IPS-20b (cell line): ENCODE measurements around the gene NR3C2.

Source experiments
- H3K27ac ChIP-seq: one replicate; pipeline ENCODE4 v1.5.1; 2013; ENCODE audit warnings: low read length
- H3K27me3 ChIP-seq: 2 replicates; pipeline ENCODE4 v1.6.1; 2013; ENCODE audit warnings: mild to moderate bottlenecking, low read length, inconsistent platforms; ENCODE audit not compliant: insufficient read depth
- H3K36me3 ChIP-seq: 2 replicates; pipeline ENCODE4 v1.6.1; 2013; ENCODE audit warnings: low read depth, mild to moderate bottlenecking, inconsistent platforms, low read length, moderate library complexity; ENCODE audit not compliant: insufficient read depth
- H3K4me1 ChIP-seq: 2 replicates; pipeline ENCODE4 v1.6.1; 2013; ENCODE audit warnings: mild to moderate bottlenecking, control low read depth, inconsistent platforms, low read length, moderate library complexity; ENCODE audit not compliant: insufficient read depth
- H3K4me3 ChIP-seq: 2 replicates; pipeline ENCODE4 v1.5.1; 2013; ENCODE audit warnings: mild to moderate bottlenecking, low read length, inconsistent platforms
- H3K9ac ChIP-seq: 2 replicates; pipeline ENCODE4 v1.6.1; 2013; ENCODE audit warnings: low read depth, mild to moderate bottlenecking, inconsistent platforms, low read length, moderate library complexity
- H3K9me3 ChIP-seq: 2 replicates; pipeline ENCODE4 v1.6.1; 2013; ENCODE audit warnings: mild to moderate bottlenecking, low read depth, low read length, inconsistent platforms; ENCODE audit not compliant: insufficient read depth

The NR3C2 gene

GRCh38 chr4:148075438-148075837 is 366.8 kb downstream of the NR3C2 start:
- Histone ChIP-seq H3K36me3 (no peaks in the 10 kb centered on the region), H3K9me3 (peaks cover 25% of the 10 kb centered on the region; the same call in 1 of the 2 replicates), H3K4me3 (no peak overlapping the region), H3K27ac (no peak overlapping the region), H3K4me1 (no peaks in the 10 kb centered on the region), H3K9ac (no peak overlapping the region), H3K27me3 (no peaks in the 10 kb centered on the region)

- H3K4me3 ChIP-seq, result no peak overlapping the region
- H3K27ac ChIP-seq, result no peak overlapping the region
- H3K9me3 ChIP-seq, result peaks cover 25% of the 10 kb centered on the region; the same call in 1 of the 2 replicates
- no peaks in the 10 kb centered on the region for H3K36me3 ChIP-seq
- no peak overlapping the region for H3K9ac ChIP-seq
- H3K4me1 ChIP-seq, result no peaks in the 10 kb centered on the region
- no peaks in the 10 kb centered on the region for H3K27me3 ChIP-seq
Measured at GRCh38 chr4:148074462-148074861, 367.8 kb downstream of the NR3C2 start.

- Histone ChIP-seq H3K27me3 (no peaks in the 10 kb centered on the region), H3K4me1 (no peaks in the 10 kb centered on the region), H3K9me3 (peaks cover 25% of the 10 kb centered on the region; the same call in 1 of the 2 replicates), H3K9ac (no peak overlapping the region), H3K27ac (no peak overlapping the region), H3K36me3 (no peaks in the 10 kb centered on the region), H3K4me3 (no peak overlapping the region)
Measured at GRCh38 chr4:148073349-148073748, 368.9 kb downstream of the NR3C2 start.

- H3K9me3 ChIP-seq, result peaks cover 25% of the 10 kb centered on the region; the same call in 1 of the 2 replicates
- H3K9ac ChIP-seq, result no peak overlapping the region
- H3K27me3 ChIP-seq, result no peaks in the 10 kb centered on the region
- H3K4me3 ChIP-seq, result no peak overlapping the region
- no peaks in the 10 kb centered on the region for H3K4me1 ChIP-seq
- H3K27ac ChIP-seq, result no peak overlapping the region
- H3K36me3 ChIP-seq, result no peaks in the 10 kb centered on the region
Measured at GRCh38 chr4:148072789-148073188, 369.4 kb downstream of the NR3C2 start.

- Histone ChIP-seq H3K36me3 (no peaks in the 10 kb centered on the region), H3K4me1 (no peaks in the 10 kb centered on the region), H3K9ac (no peak overlapping the region), H3K27me3 (no peaks in the 10 kb centered on the region), H3K4me3 (no peak overlapping the region), H3K9me3 (peaks cover 25% of the 10 kb centered on the region; the same call in 1 of the 2 replicates), H3K27ac (no peak overlapping the region)
Measured at GRCh38 chr4:148071009-148071408, 371.2 kb downstream of the NR3C2 start.

GRCh38 chr4:148069895-148070178 is 372.4 kb downstream of the NR3C2 start:
- H3K9me3 ChIP-seq, result peaks cover 16% of the 10 kb centered on the region; the same call in 1 of the 2 replicates
- no peak overlapping the region for H3K4me3 ChIP-seq
- no peaks in the 10 kb centered on the region for H3K27me3 ChIP-seq
- H3K4me1 ChIP-seq, result no peaks in the 10 kb centered on the region
- no peak overlapping the region for H3K27ac ChIP-seq
- H3K36me3 ChIP-seq, result no peaks in the 10 kb centered on the region
- no peak overlapping the region for H3K9ac ChIP-seq

GRCh38 chr4:148069086-148069894 is 372.9 kb downstream of the NR3C2 start:
- no peak overlapping the region for H3K27ac ChIP-seq
- H3K36me3 ChIP-seq, result no peaks in the 10 kb centered on the region
- no peak overlapping the region for H3K9ac ChIP-seq
- H3K4me1 ChIP-seq, result no peaks in the 10 kb centered on the region
- no peak overlapping the region for H3K4me3 ChIP-seq
- H3K9me3 ChIP-seq, result peaks cover 11% of the 10 kb centered on the region; the same call in 1 of the 2 replicates
- H3K27me3 ChIP-seq, result no peaks in the 10 kb centered on the region

GRCh38 chr4:148068065-148068911 is 373.9 kb downstream of the NR3C2 start:
- Histone ChIP-seq H3K27ac (no peak overlapping the region), H3K4me3 (no peak overlapping the region), H3K9me3 (peaks cover 2% of the 10 kb centered on the region; the same call in 1 of the 2 replicates), H3K9ac (no peak overlapping the region), H3K4me1 (no peaks in the 10 kb centered on the region), H3K36me3 (no peaks in the 10 kb centered on the region), H3K27me3 (no peaks in the 10 kb centered on the region)

GRCh38 chr4:148067301-148067916 is 374.8 kb downstream of the NR3C2 start:
- H3K4me3 ChIP-seq, result no peak overlapping the region
- no peak overlapping the region for H3K9ac ChIP-seq
- no peaks in the 10 kb centered on the region for H3K9me3 ChIP-seq
- H3K27ac ChIP-seq, result no peak overlapping the region
- H3K36me3 ChIP-seq, result no peaks in the 10 kb centered on the region
- no peaks in the 10 kb centered on the region for H3K4me1 ChIP-seq
- no peaks in the 10 kb centered on the region for H3K27me3 ChIP-seq

GRCh38 chr4:148065075-148065474 is 377.1 kb downstream of the NR3C2 start:
- H3K4me1 ChIP-seq, result peaks cover 5% of the 10 kb centered on the region; the same call in 1 of the 2 replicates
- no peaks in the 10 kb centered on the region for H3K27me3 ChIP-seq
- no peaks in the 10 kb centered on the region for H3K36me3 ChIP-seq
- no peak overlapping the region for H3K4me3 ChIP-seq
- no peaks in the 10 kb centered on the region for H3K9me3 ChIP-seq
- no peak overlapping the region for H3K27ac ChIP-seq
- no peak overlapping the region for H3K9ac ChIP-seq

GRCh38 chr4:148064451-148064850 is 377.8 kb downstream of the NR3C2 start:
- no peak overlapping the region for H3K27ac ChIP-seq

More at GRCh38 chr4:148064451-148064850, 377.8 kb downstream of the NR3C2 start:
- H3K9ac ChIP-seq, result no peak overlapping the region
- H3K36me3 ChIP-seq, result no peaks in the 10 kb centered on the region
- peaks cover 5% of the 10 kb centered on the region; the same call in 1 of the 2 replicates for H3K4me1 ChIP-seq
- no peaks in the 10 kb centered on the region for H3K27me3 ChIP-seq
- no peaks in the 10 kb centered on the region for H3K9me3 ChIP-seq
- no peak overlapping the region for H3K4me3 ChIP-seq
